ENCODE data around the gene ZFAND6.
"Not testable (repeated sequence)": the region's sequence is repeated elsewhere in the genome, so short reads cannot be mapped to it uniquely, and the experiment has no call there.

Gene ZFAND6

DNA sequence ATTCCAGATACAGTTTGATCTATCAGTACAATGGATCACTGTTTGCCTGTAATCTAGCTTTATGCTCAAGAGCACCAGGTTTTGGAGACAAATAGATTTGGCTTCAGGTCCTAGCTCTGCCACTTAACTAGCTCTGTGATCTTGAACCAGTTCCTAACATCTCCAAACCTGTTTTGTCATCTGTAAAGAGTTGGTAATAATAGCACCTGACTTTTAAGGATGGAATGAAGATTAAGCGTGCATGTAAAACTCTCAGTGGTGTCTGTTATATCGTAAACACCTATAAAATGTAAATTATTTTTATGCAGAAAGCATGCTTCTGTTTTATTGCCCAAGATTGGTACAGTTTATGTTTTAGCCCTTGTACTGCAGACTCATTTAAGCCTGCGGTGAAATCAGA, 36.5 kb downstream of the ZFAND6 start:
- Histone ChIP-seq H3K36me3 (ENCODE audit: control insufficient read depth, low read length) (peaks cover 7% of the 10 kb centered on the region), H3K79me2 (ENCODE audit: control insufficient read depth, low read length) (peaks cover 81% of the 10 kb centered on the region), H3K4me3 (ENCODE audit: low read length) (no peak overlapping the region), H4K20me1 (ENCODE audit: control insufficient read depth, insufficient read depth, low read depth, low read length) (peaks cover 8% of the 10 kb centered on the region; the same call in 1 of the 2 replicates), H3K4me1 (ENCODE audit: control insufficient read depth, low read length) (0 out of 2 replicates have a peak, but pooled peaks cover 2% of the 10 kb centered on the region), H3F3A (ENCODE audit: control insufficient read depth, insufficient read depth) (peaks cover 6% of the 10 kb centered on the region; the same call in 1 of the 2 replicates), H3K27me3 (ENCODE audit: control insufficient read depth, low read length) (no peaks in the 10 kb centered on the region), H3K9me3 (ENCODE audit: control insufficient read depth, insufficient read depth, low read length) (no peaks in the 10 kb centered on the region), H3K9me2 (replicated peaks; ENCODE audit: control insufficient read depth, low read length) (no peaks in the 10 kb centered on the region), H3K4me2 (ENCODE audit: low read length) (no peak overlapping the region), H3K27ac (ENCODE audit: low read depth, low read length) (no peak overlapping the region)
- TF ChIP-seq, protein P1, sequence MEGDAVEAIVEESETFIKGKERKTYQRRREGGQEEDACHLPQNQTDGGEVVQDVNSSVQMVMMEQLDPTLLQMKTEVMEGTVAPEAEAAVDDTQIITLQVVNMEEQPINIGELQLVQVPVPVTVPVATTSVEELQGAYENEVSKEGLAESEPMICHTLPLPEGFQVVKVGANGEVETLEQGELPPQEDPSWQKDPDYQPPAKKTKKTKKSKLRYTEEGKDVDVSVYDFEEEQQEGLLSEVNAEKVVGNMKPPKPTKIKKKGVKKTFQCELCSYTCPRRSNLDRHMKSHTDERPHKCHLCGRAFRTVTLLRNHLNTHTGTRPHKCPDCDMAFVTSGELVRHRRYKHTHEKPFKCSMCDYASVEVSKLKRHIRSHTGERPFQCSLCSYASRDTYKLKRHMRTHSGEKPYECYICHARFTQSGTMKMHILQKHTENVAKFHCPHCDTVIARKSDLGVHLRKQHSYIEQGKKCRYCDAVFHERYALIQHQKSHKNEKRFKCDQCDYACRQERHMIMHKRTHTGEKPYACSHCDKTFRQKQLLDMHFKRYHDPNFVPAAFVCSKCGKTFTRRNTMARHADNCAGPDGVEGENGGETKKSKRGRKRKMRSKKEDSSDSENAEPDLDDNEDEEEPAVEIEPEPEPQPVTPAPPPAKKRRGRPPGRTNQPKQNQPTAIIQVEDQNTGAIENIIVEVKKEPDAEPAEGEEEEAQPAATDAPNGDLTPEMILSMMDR (IDR thresholded peaks at IDR 0.05; ENCODE audit: low read depth, low read length, poor library complexity, severe bottlenecking): no peak

DNA sequence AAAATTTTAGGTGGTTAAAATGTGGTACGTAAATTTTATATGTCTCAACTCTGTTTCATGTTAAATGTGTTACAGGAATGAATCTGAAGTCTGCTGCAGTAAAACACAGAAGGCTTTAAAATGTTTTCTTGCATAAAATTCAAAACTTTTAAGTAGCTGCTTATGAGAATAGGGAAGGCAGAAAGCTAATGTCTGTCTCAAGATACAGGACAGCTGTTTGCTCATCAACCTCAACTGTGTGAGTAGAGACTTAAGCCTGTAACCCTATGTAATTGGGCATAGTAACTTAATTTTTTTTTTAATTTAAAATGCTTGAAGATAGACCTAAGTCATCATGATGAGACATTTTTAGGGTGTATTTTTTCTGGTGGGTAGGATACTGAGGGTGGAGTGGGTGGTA, 38.9 kb downstream of the ZFAND6 start:
- no peaks in the 10 kb centered on the region for H3K27me3 ChIP-seq (ENCODE audit: control insufficient read depth, low read length)
- peaks cover 21% of the 10 kb centered on the region for H3K36me3 ChIP-seq (ENCODE audit: control insufficient read depth, low read length)
- no peak overlapping the region for H3K4me2 ChIP-seq (ENCODE audit: low read length)
- H3K27ac ChIP-seq (ENCODE audit: low read depth, low read length): no peak overlapping the region
- H3K4me1 ChIP-seq (ENCODE audit: control insufficient read depth, low read length): 0 out of 2 replicates have a peak, but pooled peaks cover 2% of the 10 kb centered on the region
- peaks cover 6% of the 10 kb centered on the region; the same call in 1 of the 2 replicates for H3F3A ChIP-seq (ENCODE audit: control insufficient read depth, insufficient read depth)
- no peak for TF ChIP-seq EZH2phosphoT487 (IDR thresholded peaks at IDR 0.05; ENCODE audit: borderline replicate concordance, low read length)
- TF ChIP-seq, protein P1 (IDR thresholded peaks at IDR 0.05; ENCODE audit: low read depth, low read length, poor library complexity, severe bottlenecking): no peak
- no peaks in the 10 kb centered on the region for H3K9me3 ChIP-seq (ENCODE audit: control insufficient read depth, insufficient read depth, low read length)
- H3K4me3 ChIP-seq (ENCODE audit: low read length): no peak overlapping the region
- peaks cover 17% of the 10 kb centered on the region for H4K20me1 ChIP-seq (ENCODE audit: control insufficient read depth, insufficient read depth, low read depth, low read length)
- H3K79me2 ChIP-seq (ENCODE audit: control insufficient read depth, low read length): peaks cover 82% of the 10 kb centered on the region
- H3K9me2 ChIP-seq (replicated peaks; ENCODE audit: control insufficient read depth, low read length): no peaks in the 10 kb centered on the region

DNA sequence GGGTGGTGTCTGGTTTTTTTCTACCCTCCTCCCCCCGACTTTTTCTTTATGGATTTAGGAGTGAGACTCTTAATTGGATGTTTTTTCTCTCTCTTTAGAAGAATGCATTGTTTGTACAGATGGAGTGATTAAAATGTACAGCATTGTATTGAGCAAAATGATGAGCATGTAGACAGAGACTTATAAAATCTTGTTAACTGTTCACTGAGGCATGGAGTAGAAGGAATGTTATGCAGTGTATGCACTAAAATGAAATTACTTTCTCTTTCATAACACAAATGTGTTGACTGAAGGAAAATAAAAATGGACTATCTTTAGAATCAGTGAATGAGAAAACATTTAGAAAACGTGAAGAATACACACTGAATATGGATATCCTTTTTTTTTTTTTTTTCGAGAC, 39.8 kb downstream of the ZFAND6 start:
- Histone ChIP-seq H3K27ac (ENCODE audit: low read depth, low read length) (no peak overlapping the region), H4K20me1 (ENCODE audit: control insufficient read depth, insufficient read depth, low read depth, low read length) (peaks cover 17% of the 10 kb centered on the region), H3F3A (ENCODE audit: control insufficient read depth, insufficient read depth) (peaks cover 6% of the 10 kb centered on the region; the same call in 1 of the 2 replicates), H3K27me3 (ENCODE audit: control insufficient read depth, low read length) (no peaks in the 10 kb centered on the region), H3K36me3 (ENCODE audit: control insufficient read depth, low read length) (peaks cover 28% of the 10 kb centered on the region), H3K4me3 (ENCODE audit: low read length) (no peak overlapping the region), H3K79me2 (ENCODE audit: control insufficient read depth, low read length) (peaks cover 83% of the 10 kb centered on the region), H3K9me2 (replicated peaks; ENCODE audit: control insufficient read depth, low read length) (no peaks in the 10 kb centered on the region), H3K4me1 (ENCODE audit: control insufficient read depth, low read length) (peaks cover 5% of the 10 kb centered on the region; the same call in 1 of the 2 replicates), H3K9me3 (ENCODE audit: control insufficient read depth, insufficient read depth, low read length) (no peaks in the 10 kb centered on the region), H3K4me2 (ENCODE audit: low read length) (no peak overlapping the region)
- no peak for TF ChIP-seq EZH2phosphoT487 (IDR thresholded peaks at IDR 0.05; ENCODE audit: borderline replicate concordance, low read length)
- TF ChIP-seq, protein P1 (IDR thresholded peaks at IDR 0.05; ENCODE audit: low read depth, low read length, poor library complexity, severe bottlenecking): no peak

DNA sequence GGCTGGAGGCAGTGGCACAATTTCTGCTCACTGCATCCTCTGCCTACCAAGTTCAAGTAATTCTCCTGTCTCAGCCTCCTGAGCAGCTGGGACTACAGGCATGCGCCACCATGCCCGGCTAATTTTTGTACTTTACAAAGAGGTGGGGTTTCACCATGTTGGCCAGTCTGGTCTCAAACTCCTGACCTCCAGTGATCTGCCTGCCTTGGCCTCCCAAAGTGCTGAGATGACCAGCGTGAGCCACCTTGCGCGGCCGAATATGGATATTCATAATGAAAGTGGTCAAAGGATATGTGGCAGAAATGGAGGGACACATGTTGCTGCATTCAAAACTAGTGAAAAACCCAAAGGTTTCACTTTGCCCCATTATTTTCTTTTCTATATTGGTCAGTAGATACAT, 40.2 kb downstream of the ZFAND6 start:
- H3F3A ChIP-seq (ENCODE audit: control insufficient read depth, insufficient read depth); H3K27me3 ChIP-seq (ENCODE audit: control insufficient read depth, low read length); H3K4me1 ChIP-seq (ENCODE audit: control insufficient read depth, low read length); H3K4me2 ChIP-seq (ENCODE audit: low read length); H3K9me2 ChIP-seq (replicated peaks; ENCODE audit: control insufficient read depth, low read length); H3K4me3 ChIP-seq (ENCODE audit: low read length); H3K27ac ChIP-seq (ENCODE audit: low read depth, low read length); H3K9me3 ChIP-seq (ENCODE audit: control insufficient read depth, insufficient read depth, low read length): not testable (repeated sequence)
- Histone ChIP-seq H4K20me1 (ENCODE audit: control insufficient read depth, insufficient read depth, low read depth, low read length) (peaks cover 19% of the 10 kb centered on the region), H3K79me2 (ENCODE audit: control insufficient read depth, low read length) (peaks cover 83% of the 10 kb centered on the region), H3K36me3 (ENCODE audit: control insufficient read depth, low read length) (peaks cover 28% of the 10 kb centered on the region)
